ENCODE data around the gene ANAPC2. TPM values are rescaled to one million over a fixed set of nuclear protein-coding genes. Genes with fewer than 3 reads are reported as not detected.

Gene ANAPC2
- total RNA-seq, 4 donors from 2014 or later: 10.2 to 12.4 (median 10.8) TPM

DNA sequence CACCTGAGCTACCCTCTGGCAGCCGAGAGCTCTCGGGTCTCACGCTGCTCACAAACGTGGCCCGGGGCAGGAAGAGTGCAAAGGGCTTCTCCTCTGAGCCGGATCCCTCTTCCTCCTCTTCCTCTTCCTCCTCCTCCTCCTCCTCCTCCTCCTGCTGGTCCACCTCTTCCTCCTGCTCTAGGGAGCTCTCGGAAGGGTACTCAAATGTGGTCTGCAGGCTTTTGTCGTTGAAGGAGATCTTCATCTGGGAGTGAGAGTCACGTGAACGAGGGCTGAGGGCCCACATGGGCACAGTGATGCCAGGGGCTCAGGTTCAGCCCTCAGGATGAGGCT lies 4.1 kb upstream of the ANAPC2 start:
- intact Hi-C loops (cut with DNase I; ENCODE audit: low total_unique reads): no loop called here
- TF ChIP-seq, protein P1, sequence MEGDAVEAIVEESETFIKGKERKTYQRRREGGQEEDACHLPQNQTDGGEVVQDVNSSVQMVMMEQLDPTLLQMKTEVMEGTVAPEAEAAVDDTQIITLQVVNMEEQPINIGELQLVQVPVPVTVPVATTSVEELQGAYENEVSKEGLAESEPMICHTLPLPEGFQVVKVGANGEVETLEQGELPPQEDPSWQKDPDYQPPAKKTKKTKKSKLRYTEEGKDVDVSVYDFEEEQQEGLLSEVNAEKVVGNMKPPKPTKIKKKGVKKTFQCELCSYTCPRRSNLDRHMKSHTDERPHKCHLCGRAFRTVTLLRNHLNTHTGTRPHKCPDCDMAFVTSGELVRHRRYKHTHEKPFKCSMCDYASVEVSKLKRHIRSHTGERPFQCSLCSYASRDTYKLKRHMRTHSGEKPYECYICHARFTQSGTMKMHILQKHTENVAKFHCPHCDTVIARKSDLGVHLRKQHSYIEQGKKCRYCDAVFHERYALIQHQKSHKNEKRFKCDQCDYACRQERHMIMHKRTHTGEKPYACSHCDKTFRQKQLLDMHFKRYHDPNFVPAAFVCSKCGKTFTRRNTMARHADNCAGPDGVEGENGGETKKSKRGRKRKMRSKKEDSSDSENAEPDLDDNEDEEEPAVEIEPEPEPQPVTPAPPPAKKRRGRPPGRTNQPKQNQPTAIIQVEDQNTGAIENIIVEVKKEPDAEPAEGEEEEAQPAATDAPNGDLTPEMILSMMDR (IDR thresholded peaks at IDR 0.05 in 4 of 5, conservative IDR thresholded peaks at IDR 0.05 in 1 of 5): no peak
- TF ChIP-seq POLR2A (IDR thresholded peaks at IDR 0.05): no peak
- H3K27ac ChIP-seq: no peak overlapping the region

DNA sequence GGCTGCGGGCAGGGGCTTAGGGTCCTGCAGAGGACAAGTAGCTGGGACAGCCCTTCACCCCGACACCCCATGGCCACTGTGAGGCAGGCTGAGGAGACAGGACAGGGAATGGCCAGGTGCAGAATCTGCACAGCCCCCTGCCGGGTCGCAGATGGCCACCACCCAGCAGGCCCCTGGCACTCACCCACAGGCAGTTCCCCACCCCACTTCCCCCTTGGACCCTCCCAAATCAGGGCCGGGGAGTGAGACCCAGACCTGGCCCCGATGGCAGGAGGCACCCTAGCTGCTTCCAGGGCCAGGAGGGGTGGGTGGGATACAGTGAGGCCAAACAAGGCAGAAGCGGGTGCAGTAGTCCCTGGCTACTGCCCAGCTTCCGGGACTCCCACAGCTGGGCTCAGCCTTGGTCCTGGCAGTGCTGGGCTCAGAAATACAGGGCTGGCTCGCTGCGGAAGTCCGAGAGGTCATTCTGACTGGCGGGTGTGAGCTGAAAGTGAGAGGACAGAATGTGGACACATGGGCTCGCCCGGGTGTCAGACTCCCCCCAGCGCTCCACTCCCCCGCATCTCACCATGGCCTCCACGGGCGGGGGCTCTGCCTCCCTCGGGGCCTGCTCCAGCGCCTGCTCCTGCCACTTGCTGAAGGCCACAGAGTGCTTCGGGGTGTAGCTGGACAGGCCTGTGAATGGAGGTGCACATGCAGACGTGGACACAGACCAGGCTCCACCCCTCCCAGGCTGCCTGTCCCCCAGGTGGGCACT lies 3.5 kb upstream of the ANAPC2 start:
- no peaks in the 10 kb centered on the region for H3K27me3 ChIP-seq
- no peak overlapping the region for H3K4me3 ChIP-seq
- no peaks in the 10 kb centered on the region for H3K9me3 ChIP-seq
- ATAC-seq: no peak
- H3K27ac ChIP-seq: no peak overlapping the region
- H3K36me3 ChIP-seq: peaks cover 0 to 22% of the 10 kb centered on the region in 2 donors
- no peak for DNase-seq
- peaks cover 28 to 41% of the 10 kb centered on the region in 2 donors for H3K4me1 ChIP-seq
- TF ChIP-seq, protein P1 (IDR thresholded peaks at IDR 0.05 in 4 of 5, conservative IDR thresholded peaks at IDR 0.05 in 1 of 5): no peak
- no peak for TF ChIP-seq POLR2A (IDR thresholded peaks at IDR 0.05)
- intact Hi-C loops (cut with DNase I; ENCODE audit: low total_unique reads) (no loop called here), in situ Hi-C loops (cut with MboI; ENCODE audit: low sequenced_read_pairs in 4 of 4) (no loop called here)

More for the DNA sequence above, 4.1 kb upstream of the ANAPC2 start:
- H3K4me3 ChIP-seq: no peak overlapping the region
- no peaks in the 10 kb centered on the region for H3K9me3 ChIP-seq
- in situ Hi-C loops (cut with MboI; ENCODE audit: low sequenced_read_pairs in 4 of 4): no loop called here
- DNase-seq: no peak
- H3K27me3 ChIP-seq: no peaks in the 10 kb centered on the region
- no peak for ATAC-seq
- H3K4me1 ChIP-seq: peaks cover 25 to 40% of the 10 kb centered on the region in 2 donors
- peaks cover 0 to 22% of the 10 kb centered on the region in 2 donors for H3K36me3 ChIP-seq

- Histone ChIP-seq H3K4me1 (peaks cover 34 to 47% of the 10 kb centered on the region in 2 donors), H3K36me3 (peaks cover 0 to 22% of the 10 kb centered on the region in 2 donors), H3K4me3 (no peak overlapping the region), H3K9me3 (no peaks in the 10 kb centered on the region), H3K27me3 (no peaks in the 10 kb centered on the region), H3K27ac (peak overlapping the region in 1 of 4 donors; percentile 97)
- TF ChIP-seq POLR2A (IDR thresholded peaks at IDR 0.05): no peak
- TF ChIP-seq, protein P1 (IDR thresholded peaks at IDR 0.05 in 4 of 5, conservative IDR thresholded peaks at IDR 0.05 in 1 of 5): no peak
- in situ Hi-C loops (cut with MboI; ENCODE audit: low sequenced_read_pairs in 4 of 4) (no loop called here), intact Hi-C loops (cut with DNase I; ENCODE audit: low total_unique reads) (no loop called here)
- no peak for DNase-seq
- ATAC-seq: no peak
Measured at GRCh38 chr9:137191245-137191644, 2.9 kb upstream of the ANAPC2 start.

DNA sequence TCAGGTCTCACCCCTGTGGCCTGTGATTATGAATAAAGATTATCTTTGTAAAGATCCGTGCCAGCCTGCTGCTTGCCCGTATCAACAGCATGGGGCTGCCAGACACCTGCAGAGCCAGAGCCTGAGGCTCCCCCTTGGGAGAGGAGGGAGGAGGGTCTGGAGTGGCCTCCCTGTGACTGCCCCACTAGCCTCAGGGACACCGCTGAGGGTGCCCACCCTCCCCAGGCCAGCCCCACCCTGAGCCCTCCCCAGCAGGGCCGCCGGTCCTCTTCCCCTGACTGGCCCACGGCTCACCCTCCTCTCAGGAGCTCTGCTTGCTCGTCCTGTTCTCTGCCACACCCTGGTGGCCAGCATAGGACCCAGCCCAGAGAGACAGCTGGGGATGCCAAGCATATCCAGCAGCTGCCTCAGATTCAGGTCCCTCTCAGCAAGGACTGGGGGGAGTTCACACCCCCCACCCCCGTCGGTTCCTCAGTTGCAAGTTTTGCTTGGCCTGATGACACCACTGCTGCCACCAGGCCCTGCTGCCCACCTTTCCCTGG lies 2.0 kb upstream of the ANAPC2 start:
- intact Hi-C loops (cut with DNase I; ENCODE audit: low total_unique reads) (no loop called here), in situ Hi-C loops (cut with MboI; ENCODE audit: low sequenced_read_pairs in 4 of 4) (no loop called here)
- TF ChIP-seq, protein P1 (IDR thresholded peaks at IDR 0.05 in 4 of 5, conservative IDR thresholded peaks at IDR 0.05 in 1 of 5): no peak
- TF ChIP-seq POLR2A (IDR thresholded peaks at IDR 0.05): no peak
- no peak for DNase-seq
- Histone ChIP-seq H3K36me3 (peaks cover 0 to 22% of the 10 kb centered on the region in 2 donors), H3K27ac (peak overlapping the region; percentile 85 to 98 (median 96)), H3K9me3 (no peaks in the 10 kb centered on the region), H3K27me3 (no peaks in the 10 kb centered on the region), H3K4me3 (peak overlapping the region in 1 of 4 donors; percentile 96), H3K4me1 (peaks cover 39 to 54% of the 10 kb centered on the region in 2 donors)
- no peak for ATAC-seq

Measured in gastrocnemius medialis (tissue), 4 donors.